OCI-LY3 (cell line): ENCODE data around the gene XPNPEP3.
"Not testable (repeated sequence)": the region's sequence is repeated elsewhere in the genome, so short reads cannot be mapped to it uniquely, and the experiment has no call there.

Experiments used
- EZH2phosphoT487 ChIP-seq: fragments of 200-600 bp; shearing (Covaris generic); IDR thresholded peaks from 2 replicates; pipeline ENCODE4 v1.6.1; 2018; ENCODE audit warnings: antibody characterized with exemption, mixed run types, low read depth
- TF ChIP-seq, protein P1 (sequence below): fragments of 200-600, 300-600 bp; sonication (generic); IDR thresholded peaks from 2 replicates; pipeline ENCODE4 v1.5.1; 2014; ENCODE audit warnings: antibody characterized with exemption, low read length, low read depth

DNA sequence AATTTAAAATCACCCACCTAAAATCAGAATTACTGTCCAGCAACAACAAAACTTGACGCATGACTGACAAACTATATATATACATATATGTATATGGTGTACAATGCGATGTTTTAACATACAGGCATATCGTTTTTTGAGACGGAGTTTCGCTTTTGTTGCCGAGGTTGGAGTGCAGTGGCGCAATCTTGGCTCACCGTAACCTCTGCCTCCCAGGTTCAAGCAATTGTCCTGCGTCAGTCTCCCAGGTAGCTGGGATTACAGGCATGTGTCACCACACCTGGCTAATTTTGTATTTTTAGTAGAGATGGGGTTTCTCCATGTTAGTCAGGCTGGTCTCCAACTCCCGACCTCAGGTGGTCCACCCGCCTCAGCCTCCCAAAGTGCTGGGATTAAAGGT lies 11.1 kb upstream of the XPNPEP3 start:
- not testable (repeated sequence) for TF ChIP-seq EZH2phosphoT487
- TF ChIP-seq, protein P1, sequence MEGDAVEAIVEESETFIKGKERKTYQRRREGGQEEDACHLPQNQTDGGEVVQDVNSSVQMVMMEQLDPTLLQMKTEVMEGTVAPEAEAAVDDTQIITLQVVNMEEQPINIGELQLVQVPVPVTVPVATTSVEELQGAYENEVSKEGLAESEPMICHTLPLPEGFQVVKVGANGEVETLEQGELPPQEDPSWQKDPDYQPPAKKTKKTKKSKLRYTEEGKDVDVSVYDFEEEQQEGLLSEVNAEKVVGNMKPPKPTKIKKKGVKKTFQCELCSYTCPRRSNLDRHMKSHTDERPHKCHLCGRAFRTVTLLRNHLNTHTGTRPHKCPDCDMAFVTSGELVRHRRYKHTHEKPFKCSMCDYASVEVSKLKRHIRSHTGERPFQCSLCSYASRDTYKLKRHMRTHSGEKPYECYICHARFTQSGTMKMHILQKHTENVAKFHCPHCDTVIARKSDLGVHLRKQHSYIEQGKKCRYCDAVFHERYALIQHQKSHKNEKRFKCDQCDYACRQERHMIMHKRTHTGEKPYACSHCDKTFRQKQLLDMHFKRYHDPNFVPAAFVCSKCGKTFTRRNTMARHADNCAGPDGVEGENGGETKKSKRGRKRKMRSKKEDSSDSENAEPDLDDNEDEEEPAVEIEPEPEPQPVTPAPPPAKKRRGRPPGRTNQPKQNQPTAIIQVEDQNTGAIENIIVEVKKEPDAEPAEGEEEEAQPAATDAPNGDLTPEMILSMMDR: not testable (repeated sequence)
